ENCODE measurements around the gene RPL10A. TPM values are rescaled to one million over a fixed set of nuclear protein-coding genes. Genes with fewer than 3 reads are reported as not detected.
"Not testable (repeated sequence)": the region's sequence is repeated elsewhere in the genome, so short reads cannot be mapped to it uniquely, and the experiment has no call there.

RPL10A gene
- total RNA-seq, 1 donor from 2014 or later, result 1,773 TPM

GRCh38 chr6:35501784-35502183 lies 33.6 kb downstream of the RPL10A start:
- Mint-ChIP-seq H3K4me1 (ENCODE audit: low read depth) (no peaks in the 10 kb centered on the region), H3K4me3 (ENCODE audit: low read depth) (no peak overlapping the region), H3K27ac (no peak overlapping the region), H3K36me3 (ENCODE audit: low read depth) (no peaks in the 10 kb centered on the region), H3K27me3 (ENCODE audit: low read depth) (peaks cover 26% of the 10 kb centered on the region), H3K9me3 (no peaks in the 10 kb centered on the region)
- DNase-seq (ENCODE audit: low spot score), result no peak
- intact Hi-C loops (cut with micrococcal nuclease), result no loop called here

- H3K4me1 Mint-ChIP-seq (ENCODE audit: low read depth), result no peaks in the 10 kb centered on the region
Observed at GRCh38 chr6:35503534-35503933, 35.3 kb downstream of the RPL10A start.

GRCh38 chr6:35505999-35506412 lies 37.8 kb downstream of the RPL10A start:
- Mint-ChIP-seq H3K27ac (no peak overlapping the region), H3K36me3 (ENCODE audit: low read depth) (no peaks in the 10 kb centered on the region), H3K4me1 (ENCODE audit: low read depth) (no peaks in the 10 kb centered on the region), H3K4me3 (ENCODE audit: low read depth) (no peak overlapping the region), H3K27me3 (ENCODE audit: low read depth) (peaks cover 30% of the 10 kb centered on the region), H3K9me3 (no peaks in the 10 kb centered on the region)
- intact Hi-C loops (cut with micrococcal nuclease), result no loop called here
- DNase-seq (ENCODE audit: low spot score), result no peak

More at GRCh38 chr6:35503534-35503933, 35.3 kb downstream of the RPL10A start:
- Mint-ChIP-seq H3K36me3 (ENCODE audit: low read depth) (no peaks in the 10 kb centered on the region), H3K9me3 (no peaks in the 10 kb centered on the region), H3K27ac (no peak overlapping the region), H3K4me3 (ENCODE audit: low read depth) (no peak overlapping the region), H3K27me3 (ENCODE audit: low read depth) (peaks cover 28% of the 10 kb centered on the region)
- DNase-seq (ENCODE audit: low spot score), result no peak
- intact Hi-C loops (cut with micrococcal nuclease), result no loop called here

- H3K36me3 Mint-ChIP-seq (ENCODE audit: low read depth), result no peaks in the 10 kb centered on the region
- DNase-seq (ENCODE audit: low spot score), result no peak
- no peaks in the 10 kb centered on the region for H3K9me3 Mint-ChIP-seq
- H3K4me3 Mint-ChIP-seq (ENCODE audit: low read depth), result no peak overlapping the region
- no peaks in the 10 kb centered on the region for H3K4me1 Mint-ChIP-seq (ENCODE audit: low read depth)
- intact Hi-C loops (cut with micrococcal nuclease), result no loop called here
- peaks cover 31% of the 10 kb centered on the region for H3K27me3 Mint-ChIP-seq (ENCODE audit: low read depth)
- no peak overlapping the region for H3K27ac Mint-ChIP-seq
Observed at GRCh38 chr6:35506536-35506935, 38.3 kb downstream of the RPL10A start.

GRCh38 chr6:35507221-35507620 lies 39.0 kb downstream of the RPL10A start:
- no peaks in the 10 kb centered on the region for H3K9me3 Mint-ChIP-seq
- H3K4me3 Mint-ChIP-seq (ENCODE audit: low read depth), result no peak overlapping the region
- H3K4me1 Mint-ChIP-seq (ENCODE audit: low read depth), result no peaks in the 10 kb centered on the region
- no peak for DNase-seq (ENCODE audit: low spot score)
- H3K36me3 Mint-ChIP-seq (ENCODE audit: low read depth), result no peaks in the 10 kb centered on the region
- H3K27me3 Mint-ChIP-seq (ENCODE audit: low read depth), result peaks cover 30% of the 10 kb centered on the region
- no peak overlapping the region for H3K27ac Mint-ChIP-seq
- intact Hi-C loops (cut with micrococcal nuclease), result no loop called here

- H3K27me3 Mint-ChIP-seq (ENCODE audit: low read depth), result peaks cover 36% of the 10 kb centered on the region
- H3K36me3 Mint-ChIP-seq (ENCODE audit: low read depth), result no peaks in the 10 kb centered on the region
- H3K9me3 Mint-ChIP-seq, result no peaks in the 10 kb centered on the region
- no peak for DNase-seq (ENCODE audit: low spot score)
- no peaks in the 10 kb centered on the region for H3K4me1 Mint-ChIP-seq (ENCODE audit: low read depth)
- intact Hi-C loops (cut with micrococcal nuclease), result no loop called here
- H3K4me3 Mint-ChIP-seq (ENCODE audit: low read depth), result no peak overlapping the region
- H3K27ac Mint-ChIP-seq, result no peak overlapping the region
Observed at GRCh38 chr6:35508027-35508426, 39.8 kb downstream of the RPL10A start.

GRCh38 chr6:35508542-35508941 lies 40.3 kb downstream of the RPL10A start:
- Mint-ChIP-seq H3K4me1 (ENCODE audit: low read depth) (no peaks in the 10 kb centered on the region), H3K36me3 (ENCODE audit: low read depth) (no peaks in the 10 kb centered on the region), H3K9me3 (no peaks in the 10 kb centered on the region), H3K4me3 (ENCODE audit: low read depth) (no peak overlapping the region), H3K27ac (no peak overlapping the region), H3K27me3 (ENCODE audit: low read depth) (peaks cover 36% of the 10 kb centered on the region)
- intact Hi-C loops (cut with micrococcal nuclease), result no loop called here
- DNase-seq (ENCODE audit: low spot score), result no peak

GRCh38 chr6:35510916-35511561 lies 42.8 kb downstream of the RPL10A start:
- no peak for DNase-seq (ENCODE audit: low spot score)
- Mint-ChIP-seq H3K4me1 (ENCODE audit: low read depth) (no peaks in the 10 kb centered on the region), H3K27ac (no peak overlapping the region), H3K4me3 (ENCODE audit: low read depth) (no peak overlapping the region), H3K27me3 (ENCODE audit: low read depth) (peaks cover 38% of the 10 kb centered on the region), H3K9me3 (no peaks in the 10 kb centered on the region), H3K36me3 (ENCODE audit: low read depth) (no peaks in the 10 kb centered on the region)
- intact Hi-C loops (cut with micrococcal nuclease), result no loop called here

GRCh38 chr6:35511562-35511941 lies 43.4 kb downstream of the RPL10A start:
- H3K4me1 Mint-ChIP-seq (ENCODE audit: low read depth), result peaks cover under 1% of the 10 kb centered on the region
- no peaks in the 10 kb centered on the region for H3K36me3 Mint-ChIP-seq (ENCODE audit: low read depth)
- H3K27me3 Mint-ChIP-seq (ENCODE audit: low read depth), result peaks cover 35% of the 10 kb centered on the region
- H3K4me3 Mint-ChIP-seq (ENCODE audit: low read depth), result no peak overlapping the region
- no peaks in the 10 kb centered on the region for H3K9me3 Mint-ChIP-seq
- intact Hi-C loops (cut with micrococcal nuclease), result no loop called here
- DNase-seq (ENCODE audit: low spot score), result no peak
- H3K27ac Mint-ChIP-seq, result no peak overlapping the region

- Mint-ChIP-seq H3K27me3 (ENCODE audit: low read depth) (peaks cover 35% of the 10 kb centered on the region), H3K36me3 (ENCODE audit: low read depth) (no peaks in the 10 kb centered on the region), H3K9me3 (no peaks in the 10 kb centered on the region), H3K27ac (no peak overlapping the region), H3K4me1 (ENCODE audit: low read depth) (peaks cover 2% of the 10 kb centered on the region), H3K4me3 (ENCODE audit: low read depth) (no peak overlapping the region)
- intact Hi-C loops (cut with micrococcal nuclease), result no loop called here
- DNase-seq (ENCODE audit: low spot score), result no peak
Observed at GRCh38 chr6:35512006-35512405, 43.8 kb downstream of the RPL10A start.

GRCh38 chr6:35512740-35513139 lies 44.5 kb downstream of the RPL10A start, which contains the start of gene TULP1:
Gene TULP1, minus strand, starts transcription at chr6:35512896. Its CDS starts 38 bp downstream, at chr6:35512858.
- Mint-ChIP-seq H3K27ac (no peak within 1 kb of the TSS), H3K36me3 (ENCODE audit: low read depth) (no peaks in the 10 kb centered on the region), H3K4me3 (ENCODE audit: low read depth) (no peak within 1 kb of the TSS), H3K9me3 (no peaks in the 10 kb centered on the region), H3K27me3 (ENCODE audit: low read depth) (peaks cover 32% of the 10 kb centered on the region), H3K4me1 (ENCODE audit: low read depth) (peaks cover 2% of the 10 kb centered on the region)
- intact Hi-C loops (cut with micrococcal nuclease), result no loop called here
- no peak for DNase-seq (ENCODE audit: low spot score)

- no peaks in the 10 kb centered on the region for H3K36me3 Mint-ChIP-seq (ENCODE audit: low read depth)
- DNase-seq (ENCODE audit: low spot score), result no peak
- peaks cover 25% of the 10 kb centered on the region for H3K27me3 Mint-ChIP-seq (ENCODE audit: low read depth)
- H3K27ac Mint-ChIP-seq, result no peak overlapping the region
- intact Hi-C loops (cut with micrococcal nuclease), result no loop called here
- H3K4me3 Mint-ChIP-seq (ENCODE audit: low read depth), result no peak overlapping the region
- no peaks in the 10 kb centered on the region for H3K9me3 Mint-ChIP-seq
- peaks cover 2% of the 10 kb centered on the region for H3K4me1 Mint-ChIP-seq (ENCODE audit: low read depth)
Observed at GRCh38 chr6:35514587-35514986, 46.4 kb downstream of the RPL10A start.

- intact Hi-C loops (cut with micrococcal nuclease); H3K9me3 Mint-ChIP-seq; DNase-seq (ENCODE audit: low spot score); H3K27ac Mint-ChIP-seq; H3K36me3 Mint-ChIP-seq (ENCODE audit: low read depth); H3K4me3 Mint-ChIP-seq (ENCODE audit: low read depth); H3K4me1 Mint-ChIP-seq (ENCODE audit: low read depth): not testable (repeated sequence)
- H3K27me3 Mint-ChIP-seq (ENCODE audit: low read depth), result peaks cover 16% of the 10 kb centered on the region
Observed at GRCh38 chr6:35515939-35516338, 47.7 kb downstream of the RPL10A start.

- Mint-ChIP-seq H3K9me3 (no peaks in the 10 kb centered on the region), H3K36me3 (ENCODE audit: low read depth) (no peaks in the 10 kb centered on the region), H3K27me3 (ENCODE audit: low read depth) (peaks cover 12% of the 10 kb centered on the region), H3K27ac (no peak overlapping the region), H3K4me1 (ENCODE audit: low read depth) (peaks cover 2% of the 10 kb centered on the region), H3K4me3 (ENCODE audit: low read depth) (no peak overlapping the region)
- intact Hi-C loops (cut with micrococcal nuclease), result no loop called here
- no peak for DNase-seq (ENCODE audit: low spot score)
Observed at GRCh38 chr6:35516712-35517111, 48.5 kb downstream of the RPL10A start.
